SK-N-SH treated with all-trans-retinoic acid at 6 μM for 48 hours (cell line): ENCODE data around the gene SUMF2.

Experiments
- GLIS3 ChIP-seq: fragments of 250-450 bp; sonication (Bioruptor Pico); IDR thresholded peaks from 2 replicates; pipeline ENCODE4 v1.5.0; 2020; ENCODE audit warnings: mild to moderate bottlenecking, moderate library complexity
- ISL1 ChIP-seq: fragments of 250-450 bp; sonication (Bioruptor Pico); IDR thresholded peaks from 2 replicates; pipeline ENCODE4 v2.1.2; 2022; ENCODE audit warnings: mild to moderate bottlenecking, moderate library complexity
- TCF4 ChIP-seq: fragments of 250-450 bp; sonication (Bioruptor Pico); IDR thresholded peaks from 2 replicates; pipeline ENCODE4 v1.8.0; 2021; ENCODE audit warnings: mild to moderate bottlenecking, moderate library complexity, borderline replicate concordance
- ZFP30 ChIP-seq: fragments of 450-650 bp; formaldehyde crosslinking; IDR thresholded peaks from 2 replicates; pipeline ENCODE4 v1.5.0; 2022; ENCODE audit warnings: mild to moderate bottlenecking, moderate library complexity
- ZNF565 ChIP-seq: fragments of 450-650 bp; formaldehyde crosslinking; conservative IDR thresholded peaks from 2 replicates; pipeline ENCODE4 v1.5.0; 2020; ENCODE audit warnings: low read depth, mild to moderate bottlenecking, moderate library complexity
- TF ChIP-seq, protein P1 (sequence below): fragments of 250-450 bp; sonication (Bioruptor Pico); IDR thresholded peaks from 2 replicates; pipeline ENCODE4 v1.5.1; 2020; ENCODE audit warnings: low read depth, mild to moderate bottlenecking, moderate library complexity

DNA sequence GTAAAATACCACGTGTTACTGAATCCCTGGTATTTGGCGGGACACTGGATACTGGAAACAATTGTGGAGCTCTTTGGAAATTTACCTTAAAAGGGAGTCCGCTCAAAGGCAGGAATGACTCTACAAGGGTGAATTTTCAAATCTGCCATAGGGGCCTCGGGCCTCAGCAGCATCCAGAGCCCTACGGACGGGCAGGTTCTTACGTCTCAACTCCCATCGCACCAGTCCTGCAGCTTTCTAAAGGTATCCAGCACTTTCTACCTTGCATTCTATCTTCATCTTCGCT, 13.1 kb upstream of the SUMF2 start:
- TF ChIP-seq ZNF565 (CRISPR knock-in tag) (no peak), GLIS3 (CRISPR knock-in tag) (no peak), ZFP30 (no peak), ISL1 (CRISPR knock-in tag) (no peak), TCF4 (CRISPR knock-in tag) (no peak)
- TF ChIP-seq, protein P1, sequence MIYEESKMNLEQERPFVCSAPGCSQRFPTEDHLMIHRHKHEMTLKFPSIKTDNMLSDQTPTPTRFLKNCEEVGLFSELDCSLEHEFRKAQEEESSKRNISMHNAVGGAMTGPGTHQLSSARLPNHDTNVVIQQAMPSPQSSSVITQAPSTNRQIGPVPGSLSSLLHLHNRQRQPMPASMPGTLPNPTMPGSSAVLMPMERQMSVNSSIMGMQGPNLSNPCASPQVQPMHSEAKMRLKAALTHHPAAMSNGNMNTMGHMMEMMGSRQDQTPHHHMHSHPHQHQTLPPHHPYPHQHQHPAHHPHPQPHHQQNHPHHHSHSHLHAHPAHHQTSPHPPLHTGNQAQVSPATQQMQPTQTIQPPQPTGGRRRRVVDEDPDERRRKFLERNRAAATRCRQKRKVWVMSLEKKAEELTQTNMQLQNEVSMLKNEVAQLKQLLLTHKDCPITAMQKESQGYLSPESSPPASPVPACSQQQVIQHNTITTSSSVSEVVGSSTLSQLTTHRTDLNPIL (CRISPR knock-in tag), result no peak
